NCI-H2029 (cell line): ENCODE data around the gene CSMD2.

Source experiments
- DNase-seq: peaks from one replicate; lab custom pipeline; 2025; lab: John Stamatoyannopoulos, UW

Gene CSMD2

GRCh38 chr1:33853431-33853830 lies 311.6 kb downstream of the CSMD2 start:
- no peak for DNase-seq

- DNase-seq, result no peak
These were observed 312.3 kb downstream of the CSMD2 start for GRCh38 chr1:33852711-33853110.

DNA sequence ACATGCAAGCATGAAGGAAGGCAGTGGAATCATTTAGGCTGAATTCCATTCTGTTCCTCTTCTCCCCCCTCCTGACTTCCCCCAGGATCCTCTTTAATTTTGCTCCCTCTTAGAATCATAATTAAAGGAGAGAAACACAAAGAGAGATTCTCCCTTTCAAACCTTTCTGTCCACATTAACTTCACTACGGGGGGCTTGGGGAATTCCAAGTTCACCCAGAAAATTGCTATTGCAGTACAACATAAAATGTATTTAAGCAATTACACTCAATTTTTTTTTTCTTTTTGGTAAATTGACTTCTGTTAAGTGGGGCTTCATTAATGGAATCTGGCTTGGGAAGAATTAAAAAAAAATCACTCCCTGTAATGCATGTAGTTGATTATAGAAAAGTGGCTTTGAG lies 314.5 kb downstream of the CSMD2 start:
- DNase-seq, result no peak

DNA sequence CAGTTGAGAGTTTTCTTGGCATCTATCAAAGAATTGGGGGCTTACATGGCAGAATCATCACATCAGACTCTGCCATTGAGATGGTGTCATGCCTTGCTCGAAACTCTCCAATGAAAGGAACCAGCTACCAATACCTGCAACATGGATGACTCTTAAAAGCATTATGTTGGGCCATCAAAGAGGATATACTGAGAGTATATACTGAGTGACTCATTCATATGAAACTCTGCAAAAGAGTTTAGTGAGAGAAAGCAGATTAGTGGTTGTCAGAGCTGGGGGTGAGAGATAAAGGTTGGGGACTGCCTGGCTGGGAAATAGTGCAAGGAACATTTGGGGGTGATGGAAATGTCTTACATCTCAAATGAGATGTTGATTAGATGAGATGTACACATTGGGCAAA lies 315.8 kb downstream of the CSMD2 start:
- DNase-seq, result no peak

GRCh38 chr1:33848205-33848937 lies 316.7 kb downstream of the CSMD2 start:
- DNase-seq, result no peak

DNA sequence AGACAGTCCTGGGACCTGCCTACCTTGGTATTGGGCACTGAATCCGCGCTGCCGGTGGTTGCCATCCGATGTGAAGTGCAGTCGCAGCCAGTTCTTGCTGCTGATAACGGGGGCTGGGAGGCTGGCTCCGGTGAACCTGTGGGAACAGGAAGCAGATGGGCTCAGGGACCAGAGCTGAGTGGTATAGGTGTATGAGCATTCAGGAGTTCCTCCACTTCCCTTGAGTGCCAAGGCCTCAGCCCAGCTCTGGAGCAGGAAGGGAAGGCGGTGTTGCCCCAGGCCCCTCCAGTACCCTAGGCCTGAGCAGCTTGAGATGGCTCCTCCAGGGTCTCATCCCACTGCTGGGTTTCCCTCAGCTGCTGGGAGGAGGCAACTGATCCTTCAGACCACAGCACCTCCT lies 318.2 kb downstream of the CSMD2 start:
- DNase-seq, result no peak

- no peak for DNase-seq
These were observed 320.9 kb downstream of the CSMD2 start for GRCh38 chr1:33844166-33844565.

DNA sequence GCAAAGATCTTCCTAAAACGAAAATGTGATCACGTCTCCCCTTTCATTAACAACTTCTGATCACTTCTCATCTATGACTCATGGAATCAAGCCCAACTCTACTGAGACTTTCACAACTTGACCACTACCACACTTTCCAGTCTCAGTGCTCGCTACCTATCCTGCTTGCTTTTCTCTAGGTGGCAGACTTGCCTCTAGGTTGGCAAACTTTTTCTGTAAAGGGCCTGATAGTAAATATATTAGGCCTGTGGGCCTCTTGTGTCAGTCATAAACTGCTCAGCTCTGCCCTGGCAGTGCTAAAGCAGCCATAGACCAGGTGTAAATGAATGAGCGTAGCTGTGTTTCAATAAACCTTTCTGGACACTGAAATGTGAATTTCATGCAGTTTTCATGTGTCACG lies 322.7 kb downstream of the CSMD2 start:
- DNase-seq, result no peak

- no peak for DNase-seq
These were observed 323.5 kb downstream of the CSMD2 start for GRCh38 chr1:33841494-33841893.

- DNase-seq, result no peak
These were observed 327.4 kb downstream of the CSMD2 start for GRCh38 chr1:33837635-33838034.

GRCh38 chr1:33836911-33837310 lies 328.1 kb downstream of the CSMD2 start:
- DNase-seq, result no peak

- no peak for DNase-seq
These were observed 336.4 kb downstream of the CSMD2 start for GRCh38 chr1:33828654-33829053.

DNA sequence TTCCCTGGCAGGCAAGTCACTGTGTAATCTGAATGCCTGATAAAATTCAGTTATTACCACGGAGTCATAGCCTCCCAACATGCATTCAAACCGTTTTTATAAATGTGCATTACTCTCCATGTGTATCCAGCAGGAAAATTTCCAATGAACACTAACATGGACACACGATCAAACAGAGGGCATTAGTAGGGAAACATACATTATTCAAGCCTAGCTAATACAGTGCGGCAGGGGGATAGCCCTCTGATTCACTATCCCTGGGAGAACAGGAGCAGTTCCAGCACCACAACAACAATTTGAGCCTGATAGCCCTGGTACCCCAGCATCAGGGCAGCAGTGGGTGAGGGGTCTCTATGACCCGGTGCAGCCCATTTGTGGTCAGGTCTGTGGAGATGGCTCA lies 337.0 kb downstream of the CSMD2 start:
- no peak for DNase-seq

DNA sequence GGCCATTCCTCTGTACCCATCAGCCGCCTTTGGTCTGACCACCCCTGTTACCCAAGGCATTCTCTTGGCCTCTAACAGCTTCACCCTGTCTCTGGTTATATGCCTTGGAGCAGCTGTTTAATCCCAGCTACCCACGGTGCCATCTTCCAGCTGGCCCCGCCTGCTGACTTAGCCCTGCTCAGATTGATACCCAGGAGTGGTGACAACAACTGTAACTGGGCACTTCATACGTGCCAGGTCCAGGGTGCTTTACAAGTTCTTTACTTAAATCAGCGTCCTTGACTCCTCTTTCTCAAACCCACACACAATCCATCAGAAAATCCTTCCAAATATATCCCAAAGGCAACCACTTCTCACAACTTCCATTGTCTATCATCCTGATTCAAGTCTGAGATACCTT lies 338.3 kb downstream of the CSMD2 start:
- DNase-seq, result no peak

GRCh38 chr1:33826311-33826710 lies 338.7 kb downstream of the CSMD2 start:
- DNase-seq, result no peak

GRCh38 chr1:33825506-33825905 lies 339.5 kb downstream of the CSMD2 start:
- DNase-seq, result no peak

DNA sequence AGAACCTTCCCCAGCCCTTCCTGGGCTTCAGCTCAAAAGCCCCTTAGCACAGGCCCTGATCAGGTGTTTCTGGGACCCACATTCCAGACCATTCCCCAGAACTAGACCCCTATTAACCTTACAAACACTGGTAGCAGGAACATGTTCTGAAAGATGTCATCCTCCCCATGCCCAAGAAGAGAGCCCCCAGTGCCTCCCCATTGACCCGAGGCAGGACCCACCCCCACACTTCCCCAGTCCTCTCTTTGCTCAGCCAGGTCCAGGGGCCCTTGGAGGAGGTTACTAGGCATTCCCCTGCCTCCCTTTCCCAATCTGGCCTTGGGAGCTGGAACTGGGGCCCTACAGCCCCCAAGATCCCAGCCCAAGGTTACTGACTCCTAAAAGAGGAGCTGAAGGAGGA lies 340.1 kb downstream of the CSMD2 start:
- DNase-seq, result no peak

DNA sequence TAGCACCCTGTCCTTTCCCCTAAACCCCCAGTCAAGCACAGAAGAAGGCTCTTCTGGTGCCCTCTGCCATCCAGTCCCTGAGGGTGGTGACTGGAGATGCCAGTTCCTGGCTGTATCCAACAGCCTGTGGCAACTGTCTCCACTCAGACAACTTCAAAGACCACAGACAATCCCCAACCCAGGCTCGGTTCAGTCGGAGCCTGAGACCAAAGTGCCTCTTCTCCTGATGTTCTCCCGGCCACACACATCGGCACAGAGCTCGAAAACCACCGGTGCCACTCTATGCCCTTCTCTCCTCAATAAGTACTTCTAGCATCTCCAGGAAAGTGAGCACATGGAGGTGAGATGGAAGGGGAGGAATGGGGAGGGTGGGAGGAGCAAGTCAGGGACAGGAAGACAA lies 340.7 kb downstream of the CSMD2 start:
- DNase-seq, result no peak

DNA sequence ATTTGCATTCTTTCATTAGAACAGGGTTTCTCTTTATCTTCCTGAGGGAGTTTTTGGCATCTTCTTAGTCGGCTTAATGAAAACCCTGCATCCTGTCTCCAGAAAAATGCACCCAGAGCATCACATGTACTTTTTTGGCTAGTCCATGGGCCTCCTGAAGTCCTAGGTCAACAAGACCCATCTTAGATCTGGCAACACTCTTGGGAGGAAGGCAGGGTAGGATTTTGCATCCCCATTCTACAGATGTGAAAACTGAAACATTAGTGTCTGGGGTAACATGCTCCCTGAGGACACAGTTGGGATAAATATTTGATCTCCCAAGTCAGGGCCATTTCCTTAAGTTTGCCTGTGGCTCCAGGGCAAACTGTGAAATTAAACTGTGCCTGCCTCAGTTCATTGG lies 341.2 kb downstream of the CSMD2 start:
- no peak for DNase-seq

- no peak for DNase-seq
These were observed 341.6 kb downstream of the CSMD2 start for GRCh38 chr1:33823401-33823800.

DNA sequence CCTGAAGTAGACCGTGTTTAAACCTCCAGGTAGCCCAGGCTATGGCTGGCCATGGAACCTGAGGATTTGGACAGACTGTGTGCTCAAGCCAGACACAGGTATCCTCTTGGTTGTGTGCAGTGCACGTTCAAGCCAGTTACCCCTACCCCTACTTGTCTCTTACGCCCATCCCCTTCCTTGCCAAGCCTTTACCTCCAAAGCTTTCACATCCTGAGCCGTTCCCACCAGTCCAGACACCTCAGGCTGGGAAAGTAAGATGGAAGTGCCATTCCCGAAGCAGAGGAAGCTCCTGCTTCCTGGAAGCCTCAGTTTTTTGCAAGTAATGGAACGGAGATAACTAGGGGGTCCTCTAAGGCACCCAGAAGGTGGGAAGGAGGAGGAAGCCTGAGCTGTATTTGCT lies 342.6 kb downstream of the CSMD2 start:
- no peak for DNase-seq

- DNase-seq, result no peak
These were observed 343.7 kb downstream of the CSMD2 start for GRCh38 chr1:33821291-33821690.

GRCh38 chr1:33820804-33821203 lies 344.2 kb downstream of the CSMD2 start:
- no peak for DNase-seq

DNA sequence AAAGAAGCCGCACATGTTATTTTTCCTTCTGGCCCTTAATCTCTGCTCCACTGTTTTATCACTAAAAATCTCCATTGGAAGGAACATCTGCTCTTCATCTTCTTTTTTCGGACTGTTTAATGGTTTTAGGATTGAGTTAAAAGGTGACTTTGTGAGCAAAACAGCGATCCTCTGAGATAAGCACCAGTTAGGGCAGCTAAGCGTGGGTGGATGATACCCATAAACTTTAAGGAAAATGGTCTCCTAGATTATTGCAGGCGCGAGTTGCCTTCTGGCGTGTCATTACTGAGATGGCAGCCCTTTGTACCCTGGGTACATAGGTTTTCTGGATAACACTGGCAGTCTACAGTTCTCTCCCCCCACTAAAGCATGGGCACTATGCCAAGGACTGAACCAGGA lies 345.1 kb downstream of the CSMD2 start:
- DNase-seq, result no peak
